OCI-LY1 (cell line): ENCODE measurements around the gene LRIG1.

Experiments
- EZH2 ChIP-seq: fragments of 200-600 bp; sonication (generic), shearing (Covaris generic); IDR thresholded peaks from 2 replicates; pipeline ENCODE4 v1.8.0; 2017; ENCODE audit warnings: borderline replicate concordance, mixed run types, mild to moderate bottlenecking, antibody characterized with exemption, low read length, moderate library complexity, mixed read lengths
- TF ChIP-seq, protein P1 (sequence below): fragments of 200-600 bp; sonication (generic), shearing (Covaris generic); IDR thresholded peaks from 2 replicates; pipeline ENCODE4 v1.5.1; 2017; ENCODE audit warnings: mild to moderate bottlenecking, antibody characterized with exemption, low read length, moderate library complexity, mixed read lengths

DNA sequence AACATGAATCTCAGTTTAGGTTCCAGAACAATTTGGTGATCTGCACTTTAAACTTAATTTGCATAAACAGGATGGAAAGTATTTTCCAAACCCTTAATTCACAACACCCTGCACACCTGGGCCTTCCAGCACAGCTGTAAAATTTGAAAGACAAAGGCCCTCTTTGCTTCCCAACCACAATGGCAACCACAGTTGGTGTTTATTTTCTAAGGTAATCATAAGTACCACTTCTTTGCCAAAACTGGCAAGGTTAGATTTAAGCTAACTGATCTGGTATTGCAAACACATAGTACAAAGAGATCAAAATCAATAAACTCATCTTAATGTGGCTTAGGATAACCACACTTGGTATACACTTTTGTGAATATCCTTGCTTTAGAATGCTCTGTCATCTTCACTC is 4.1 kb downstream of the LRIG1 start:
- TF ChIP-seq, protein P1, sequence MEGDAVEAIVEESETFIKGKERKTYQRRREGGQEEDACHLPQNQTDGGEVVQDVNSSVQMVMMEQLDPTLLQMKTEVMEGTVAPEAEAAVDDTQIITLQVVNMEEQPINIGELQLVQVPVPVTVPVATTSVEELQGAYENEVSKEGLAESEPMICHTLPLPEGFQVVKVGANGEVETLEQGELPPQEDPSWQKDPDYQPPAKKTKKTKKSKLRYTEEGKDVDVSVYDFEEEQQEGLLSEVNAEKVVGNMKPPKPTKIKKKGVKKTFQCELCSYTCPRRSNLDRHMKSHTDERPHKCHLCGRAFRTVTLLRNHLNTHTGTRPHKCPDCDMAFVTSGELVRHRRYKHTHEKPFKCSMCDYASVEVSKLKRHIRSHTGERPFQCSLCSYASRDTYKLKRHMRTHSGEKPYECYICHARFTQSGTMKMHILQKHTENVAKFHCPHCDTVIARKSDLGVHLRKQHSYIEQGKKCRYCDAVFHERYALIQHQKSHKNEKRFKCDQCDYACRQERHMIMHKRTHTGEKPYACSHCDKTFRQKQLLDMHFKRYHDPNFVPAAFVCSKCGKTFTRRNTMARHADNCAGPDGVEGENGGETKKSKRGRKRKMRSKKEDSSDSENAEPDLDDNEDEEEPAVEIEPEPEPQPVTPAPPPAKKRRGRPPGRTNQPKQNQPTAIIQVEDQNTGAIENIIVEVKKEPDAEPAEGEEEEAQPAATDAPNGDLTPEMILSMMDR = no peak
- TF ChIP-seq EZH2 = no peak
